CD4-positive, alpha-beta T cell treated with Interleukin-17A for 4 hours (primary cell): ENCODE data around the gene RNGTT.
"Not testable (repeated sequence)": the region's sequence is repeated elsewhere in the genome, so short reads cannot be mapped to it uniquely, and the experiment has no call there.

Experiments used
- DNase-seq: peaks from one replicate; pipeline ENCODE4 v3.0.0-alpha.2; 2020; ENCODE audit warnings: mixed read lengths

Gene RNGTT

DNA sequence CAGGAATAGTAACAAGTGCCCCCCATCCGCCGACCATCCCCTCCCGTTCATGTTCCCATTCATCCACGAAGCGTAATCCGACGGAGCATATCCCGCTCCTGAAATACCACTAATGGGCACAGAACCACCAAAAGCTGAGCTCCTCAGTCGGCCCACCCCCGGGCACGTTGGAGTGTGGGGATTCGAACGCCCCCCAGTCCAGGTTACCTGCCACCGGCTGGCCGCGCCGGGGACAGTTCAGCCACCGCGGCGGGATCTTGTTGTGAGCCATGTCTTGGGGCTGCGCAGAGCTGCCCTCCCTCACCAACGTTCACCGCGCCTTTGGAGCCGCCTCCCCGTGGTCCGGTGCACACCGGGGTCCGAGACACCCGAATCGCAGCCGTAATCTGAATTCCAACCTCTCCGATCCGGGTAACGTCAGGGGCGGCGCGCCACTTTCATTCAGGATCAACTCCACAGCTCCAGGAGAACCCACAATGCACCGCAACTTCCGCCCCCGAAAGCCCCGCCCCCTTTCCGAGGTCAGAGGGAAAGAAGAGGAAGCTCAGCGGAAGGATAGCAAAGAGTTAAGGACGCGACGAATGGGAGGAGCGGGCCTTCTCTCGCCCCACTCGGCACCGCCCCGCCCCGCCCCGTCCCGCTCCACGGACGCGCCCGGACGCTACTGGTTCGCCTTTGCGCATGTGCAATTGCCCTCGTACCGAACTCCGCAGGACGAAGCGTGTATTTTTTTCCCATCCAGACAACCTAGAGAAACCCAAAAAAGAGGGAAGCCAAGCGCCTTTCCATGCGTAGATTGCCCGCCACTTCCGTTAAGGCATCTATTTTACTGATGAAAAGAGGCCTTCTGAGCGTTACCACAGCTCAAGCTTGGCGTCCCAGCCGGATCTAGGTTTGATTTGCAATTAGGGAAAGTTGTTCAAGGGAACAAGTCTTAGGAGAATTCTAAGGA lies at the start of gene RNGTT:
Gene RNGTT, minus strand, starts transcription at position 480 of the 952 bp plus-strand sequence. Its CDS starts 209 bp downstream, at position 271.
- DNase-seq: peak; percentile 99

DNA sequence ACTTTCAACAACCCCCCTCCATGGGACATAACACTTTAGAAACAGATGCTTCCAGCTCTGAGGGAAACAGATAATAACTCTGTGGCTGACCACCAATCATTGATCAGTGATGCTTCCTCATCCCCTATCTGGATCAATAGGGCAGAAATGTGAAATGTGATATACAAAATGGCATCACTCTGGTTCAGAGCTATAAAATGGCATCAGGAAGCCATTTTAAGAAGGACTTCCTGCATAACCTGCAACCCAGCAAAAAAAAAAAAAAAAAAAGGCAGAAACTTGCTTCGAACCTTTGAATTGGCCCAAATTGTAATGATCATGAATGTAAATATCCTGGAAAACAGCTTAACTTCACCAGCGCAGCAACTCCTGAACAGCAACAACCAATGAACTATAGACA lies 48.0 kb upstream of the RNGTT start:
- DNase-seq: no peak

DNA sequence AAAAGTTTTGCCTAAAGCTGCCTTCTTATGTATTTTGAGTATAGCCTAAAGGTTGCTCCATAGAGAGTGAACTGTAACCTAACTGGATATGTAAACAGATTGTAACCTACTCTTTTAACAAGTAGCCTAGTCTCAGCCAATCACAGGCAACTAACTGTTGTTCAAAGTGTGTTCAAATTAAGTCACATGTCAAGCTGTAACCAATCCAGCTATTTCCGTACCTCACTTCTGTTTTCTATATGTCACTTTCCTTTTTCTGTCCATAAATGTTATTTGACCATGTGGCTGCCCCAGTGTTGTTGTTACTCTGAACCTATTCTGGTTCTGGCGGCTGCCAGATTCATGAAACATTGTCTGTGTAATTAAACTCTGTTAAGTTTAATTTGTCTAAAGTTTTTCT lies 47.4 kb upstream of the RNGTT start:
- no peak for DNase-seq

DNA sequence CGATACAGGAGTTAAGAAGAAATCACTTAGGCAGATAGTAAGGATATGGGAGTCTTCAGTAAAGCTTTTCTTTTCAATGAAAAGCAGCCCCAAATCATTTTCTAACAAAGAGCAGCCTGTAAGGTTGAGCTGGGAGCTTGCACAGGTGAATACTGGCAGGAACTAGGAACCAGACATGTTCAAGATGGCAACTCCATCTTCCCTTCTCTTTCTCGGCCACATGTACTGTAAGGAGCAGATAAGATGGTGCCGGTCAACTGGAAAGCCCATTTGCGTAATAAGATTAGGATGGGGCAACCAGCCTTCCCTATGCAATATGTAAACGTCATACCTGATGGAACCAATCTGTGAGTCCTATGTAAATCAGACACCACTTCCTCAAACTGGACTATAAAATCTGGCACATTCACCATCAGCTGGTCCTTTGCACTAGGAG lies 46.2 kb upstream of the RNGTT start:
- no peak for DNase-seq

DNA sequence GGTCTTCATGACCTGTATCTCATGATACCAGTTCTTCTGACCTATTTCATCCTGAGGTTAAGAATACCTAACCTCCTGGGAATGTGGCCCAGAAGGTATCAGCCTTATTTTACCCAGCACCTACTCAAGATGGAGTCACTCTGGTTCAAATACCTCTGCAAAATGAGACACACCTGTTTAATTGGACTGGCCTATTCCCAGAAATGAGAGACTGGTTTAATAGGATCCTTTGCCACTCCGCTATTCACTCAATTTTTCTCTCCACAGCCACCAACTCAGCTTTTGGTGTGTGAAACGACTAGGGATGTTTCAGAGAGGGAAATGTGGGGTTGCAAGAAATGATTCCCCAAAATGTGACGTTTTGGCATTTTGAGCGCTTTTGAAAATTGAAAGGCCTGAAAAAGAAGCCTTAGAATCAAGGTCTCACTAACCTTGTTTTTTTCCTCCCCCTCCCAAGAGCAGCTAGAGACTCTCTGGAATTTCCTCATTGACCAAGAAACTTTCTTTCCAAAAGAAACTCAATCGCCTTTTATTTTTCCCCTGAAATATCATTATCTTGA lies 45.5 kb upstream of the RNGTT start:
- no peak for DNase-seq

DNA sequence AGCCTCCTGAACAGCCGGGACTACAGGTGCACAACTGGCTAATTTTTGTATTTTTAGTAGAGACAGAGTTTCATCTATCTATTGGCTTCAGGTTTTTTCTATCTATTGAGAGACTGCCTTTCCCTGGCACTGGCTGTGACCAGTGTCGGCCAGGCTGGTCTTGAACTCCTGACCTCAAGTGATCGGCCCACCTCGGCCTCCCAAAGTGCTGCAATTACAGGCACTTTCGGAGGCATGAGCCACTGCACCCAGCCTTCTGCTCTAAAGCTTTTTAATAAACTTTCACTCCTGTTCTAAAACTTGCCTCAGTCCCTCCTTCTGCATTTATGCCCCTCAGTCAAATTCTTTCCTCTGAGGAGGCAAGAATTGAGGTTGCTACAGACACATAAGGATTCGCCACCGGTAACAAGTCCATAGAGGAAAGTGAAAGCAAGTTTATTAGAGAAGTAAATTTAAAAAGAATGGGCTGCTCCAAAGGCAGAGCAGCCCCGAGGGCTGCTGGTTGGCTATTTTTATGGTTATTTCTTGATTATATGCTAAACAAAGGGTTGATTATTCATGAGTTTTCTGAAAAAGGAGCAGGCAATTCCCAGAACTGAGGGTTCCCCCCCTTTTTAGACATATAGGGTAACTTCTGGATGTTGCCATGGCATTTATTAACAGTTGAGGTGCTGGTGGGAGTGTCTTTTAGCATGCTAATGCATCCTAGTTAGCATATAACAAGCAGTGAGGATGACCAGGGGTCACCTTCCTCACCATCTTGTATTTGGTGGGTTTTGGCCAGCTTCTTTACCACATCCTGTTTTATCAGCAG lies 44.8 kb upstream of the RNGTT start:
- no peak for DNase-seq

DNA sequence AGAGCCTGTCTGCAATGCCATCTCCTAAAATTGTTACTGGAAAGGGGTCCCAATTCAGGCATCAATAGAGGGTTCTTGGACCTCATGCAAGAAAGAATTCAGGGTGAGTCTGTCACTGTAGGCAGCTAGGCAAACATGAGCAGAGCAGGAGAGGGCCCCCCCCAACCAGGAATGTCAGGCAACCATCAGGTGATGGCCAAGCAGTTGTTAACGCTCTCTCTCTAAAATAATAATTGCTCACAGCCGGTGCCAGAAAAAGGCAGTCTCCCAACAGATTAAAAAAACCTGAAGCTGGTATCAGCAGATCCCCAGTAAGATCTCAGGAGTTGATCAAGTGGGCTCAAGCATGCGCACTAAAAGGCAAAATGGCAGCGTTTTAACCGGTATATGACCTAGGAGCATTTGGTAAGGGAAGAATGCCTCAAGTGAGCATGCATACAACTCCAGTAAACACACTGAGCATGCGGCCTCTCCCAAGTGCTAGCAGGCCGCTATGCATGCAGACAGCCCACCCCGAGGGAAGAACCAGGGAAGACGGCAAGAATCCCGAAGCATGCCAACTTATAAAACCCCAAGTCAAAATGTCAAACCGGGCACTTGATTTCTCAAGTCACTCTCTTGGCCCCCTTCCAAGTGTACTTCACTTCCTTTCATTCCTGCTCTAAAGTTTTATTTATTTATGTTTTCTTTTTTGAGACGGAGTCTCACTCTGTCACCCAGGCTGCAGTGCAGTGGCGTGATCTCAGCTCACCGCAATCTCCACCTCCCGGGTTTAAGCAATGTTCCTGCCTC lies 44.0 kb upstream of the RNGTT start:
- DNase-seq: no peak

DNA sequence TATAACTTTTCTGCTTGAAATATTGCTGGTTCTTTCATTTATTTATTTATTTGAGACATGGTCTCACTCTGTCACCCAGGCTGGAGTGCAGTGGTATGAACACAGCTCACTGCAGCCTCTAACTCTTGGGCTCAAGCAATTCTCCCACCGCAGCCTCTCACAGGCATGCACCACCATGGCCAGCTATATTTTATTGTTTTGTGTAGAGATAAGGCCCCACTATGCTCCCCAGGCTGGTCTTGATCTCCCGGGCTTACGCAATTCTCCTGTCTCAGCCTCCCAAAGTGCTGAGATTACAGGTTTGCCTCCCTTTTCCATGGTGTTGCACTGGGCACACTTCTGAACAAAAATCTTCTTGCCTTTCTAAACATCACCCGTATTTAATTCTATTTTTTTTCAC lies 39.1 kb upstream of the RNGTT start:
- DNase-seq: no peak

DNA sequence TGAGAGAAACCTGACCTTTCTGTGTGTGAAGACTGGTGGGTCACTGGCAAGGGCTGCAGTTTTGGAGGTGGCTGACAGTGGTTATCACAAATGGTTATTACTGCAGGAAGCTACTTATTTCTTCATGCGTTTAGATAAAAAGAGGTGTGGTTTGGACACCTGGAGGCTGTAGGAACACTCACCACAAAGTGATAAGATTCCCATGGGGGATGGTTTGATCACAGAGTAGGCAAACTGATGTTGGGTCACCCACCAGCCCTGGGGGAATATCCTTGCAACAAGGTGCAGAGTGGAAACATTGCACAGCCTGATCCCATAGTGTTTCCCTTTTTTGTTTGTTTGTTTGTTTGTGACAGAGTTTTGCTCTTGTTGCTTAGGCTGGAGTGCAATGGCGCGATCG lies 33.9 kb upstream of the RNGTT start:
- no peak for DNase-seq

DNA sequence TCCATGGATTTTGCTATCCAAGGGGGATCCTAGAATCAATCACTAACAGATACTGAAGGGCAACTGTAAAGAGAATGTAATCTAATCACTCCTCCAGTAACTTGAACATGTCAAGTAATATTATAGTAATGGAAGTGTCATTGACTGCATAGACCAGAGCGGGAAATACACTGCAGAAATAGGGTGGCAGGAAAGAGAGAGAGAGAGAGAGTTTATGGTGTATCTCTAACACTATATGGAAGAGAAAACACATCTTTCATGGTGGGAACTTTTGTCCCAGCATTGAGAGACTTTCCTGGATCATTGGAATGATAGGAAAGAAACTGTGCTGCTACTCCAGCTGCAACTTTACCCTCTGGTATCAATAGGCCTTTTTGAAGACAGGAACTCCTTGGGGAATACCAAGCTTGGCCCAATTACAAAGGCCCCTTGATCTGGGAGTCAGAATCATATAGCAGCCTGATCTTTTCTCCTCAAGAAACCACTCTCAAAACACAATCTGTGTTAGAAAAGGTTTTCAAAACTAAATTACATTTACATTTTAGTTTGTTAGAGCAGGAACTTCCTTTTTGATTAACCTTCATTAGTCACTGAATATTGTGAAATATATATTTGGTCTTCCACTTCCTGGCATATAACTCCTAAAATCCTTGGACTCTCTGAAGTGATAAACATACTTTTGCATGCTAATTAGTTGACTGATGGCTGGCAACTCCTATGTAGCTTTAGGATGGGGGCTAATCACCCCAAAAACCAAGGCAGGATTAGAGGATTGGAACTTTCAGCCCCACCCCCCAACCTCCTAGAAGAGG lies 29.5 kb upstream of the RNGTT start:
- DNase-seq: no peak

DNA sequence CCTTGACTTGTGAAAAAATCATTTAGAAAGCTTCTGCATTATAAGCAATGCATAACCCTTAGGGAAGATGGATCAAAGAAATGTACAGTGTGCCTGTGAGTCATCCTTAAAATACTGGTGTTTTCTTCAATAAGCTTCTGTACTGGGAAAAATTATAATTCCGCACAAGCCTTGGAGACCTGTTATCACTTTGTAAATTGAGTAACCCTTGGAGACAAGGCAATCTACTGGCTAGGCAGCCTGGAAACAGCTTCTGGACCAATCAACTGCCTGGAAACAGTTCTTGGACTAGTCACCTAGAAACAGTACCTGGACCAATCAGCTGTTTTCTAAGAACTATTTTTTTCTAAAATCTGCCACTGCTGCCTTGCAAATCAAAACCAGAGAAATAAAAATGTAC lies 25.8 kb upstream of the RNGTT start:
- no peak for DNase-seq

DNA sequence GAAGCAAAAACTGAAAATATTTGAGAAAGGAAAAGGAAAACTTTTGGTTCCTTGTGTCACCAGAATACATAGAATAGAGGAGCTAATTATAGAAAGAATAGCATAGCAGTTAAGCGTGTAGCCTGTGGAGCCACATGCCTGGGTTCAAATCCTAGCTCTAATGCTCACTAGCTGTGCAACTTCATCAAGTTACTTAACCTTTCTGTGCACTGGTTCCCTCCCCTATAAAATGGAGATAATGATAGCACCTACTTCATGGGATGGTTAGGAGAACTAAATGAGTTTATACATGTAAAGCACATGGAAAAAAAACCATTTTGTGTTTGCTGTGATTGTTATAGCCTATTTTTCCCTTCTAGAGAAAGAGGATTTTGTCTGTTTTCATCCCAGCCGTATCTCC lies 24.5 kb upstream of the RNGTT start:
- no peak for DNase-seq

DNA sequence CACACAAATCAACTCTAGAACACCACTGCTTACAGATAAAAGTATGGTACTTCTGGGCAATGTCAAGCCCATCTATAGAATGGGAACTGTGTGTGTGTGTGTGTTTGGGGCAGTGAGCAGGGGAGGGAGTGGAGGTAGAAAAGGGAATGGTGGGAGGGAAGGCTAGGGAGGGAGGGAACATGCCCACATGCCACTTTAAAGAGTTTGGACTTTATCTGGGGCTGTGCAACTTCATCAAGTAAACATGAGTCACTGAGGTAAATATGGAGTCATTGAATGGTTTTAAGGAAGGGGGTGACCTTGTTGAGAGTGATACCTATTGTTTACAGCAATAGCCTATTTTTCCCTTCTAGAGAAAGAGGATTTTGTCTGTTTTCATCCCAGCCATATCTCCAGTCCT lies 22.5 kb upstream of the RNGTT start:
- no peak for DNase-seq

DNA sequence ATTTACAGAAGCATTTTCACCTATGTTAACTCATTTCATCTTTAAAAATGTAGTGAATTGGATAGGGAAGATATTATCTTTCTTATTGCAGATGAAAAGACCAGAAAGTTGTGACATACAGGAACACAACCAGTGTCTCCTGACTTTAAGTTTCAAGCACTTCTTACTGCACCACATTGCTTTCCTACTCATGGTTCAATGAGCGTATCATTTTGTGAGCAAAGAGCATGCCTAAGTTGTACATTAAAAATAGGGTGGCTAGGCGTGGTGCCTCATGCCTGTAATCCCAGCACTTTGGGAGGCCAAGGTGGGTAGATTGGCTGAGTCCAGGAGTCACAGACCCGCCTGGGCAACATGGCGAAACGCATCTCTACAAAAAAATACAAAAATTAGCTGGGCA lies 21.2 kb upstream of the RNGTT start:
- DNase-seq: no peak

DNA sequence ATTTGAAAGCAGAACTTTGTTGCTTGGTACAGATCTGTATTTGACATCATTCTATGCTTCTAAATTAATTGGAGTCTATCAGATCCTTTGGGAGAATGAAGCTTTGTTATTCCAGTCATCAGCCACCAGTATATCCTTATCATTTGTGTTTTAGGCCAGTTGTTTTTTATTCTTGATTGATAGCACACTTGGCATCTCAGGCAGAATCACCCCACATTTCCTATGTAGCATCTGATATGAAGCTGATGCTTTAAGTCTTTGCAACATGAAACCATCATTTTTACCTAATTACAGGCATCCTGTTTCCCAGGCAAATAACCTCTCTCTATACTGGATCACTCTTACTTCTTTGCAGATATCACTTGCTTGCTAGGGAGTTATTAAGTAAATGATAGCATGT lies 20.7 kb upstream of the RNGTT start:
- DNase-seq: no peak

DNA sequence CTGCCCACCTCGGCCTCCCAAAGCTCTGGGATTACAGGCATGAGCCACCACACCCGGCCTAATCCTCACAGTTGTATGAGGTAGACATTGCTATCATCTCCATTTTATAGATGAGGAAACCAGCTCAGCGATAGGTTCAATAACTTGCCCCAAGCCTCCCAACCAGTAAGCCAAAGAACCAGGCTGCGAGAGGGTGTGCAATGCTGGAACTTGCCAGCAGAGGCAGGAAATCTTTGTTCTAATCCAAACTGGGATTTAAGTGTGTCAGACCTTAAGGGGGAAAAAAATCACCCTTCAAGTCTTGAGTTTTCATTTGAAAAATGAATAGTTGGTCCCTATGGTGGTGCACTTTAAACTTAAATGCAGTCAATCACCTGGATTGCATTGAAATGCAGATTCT lies 20.1 kb upstream of the RNGTT start:
- DNase-seq: no peak

DNA sequence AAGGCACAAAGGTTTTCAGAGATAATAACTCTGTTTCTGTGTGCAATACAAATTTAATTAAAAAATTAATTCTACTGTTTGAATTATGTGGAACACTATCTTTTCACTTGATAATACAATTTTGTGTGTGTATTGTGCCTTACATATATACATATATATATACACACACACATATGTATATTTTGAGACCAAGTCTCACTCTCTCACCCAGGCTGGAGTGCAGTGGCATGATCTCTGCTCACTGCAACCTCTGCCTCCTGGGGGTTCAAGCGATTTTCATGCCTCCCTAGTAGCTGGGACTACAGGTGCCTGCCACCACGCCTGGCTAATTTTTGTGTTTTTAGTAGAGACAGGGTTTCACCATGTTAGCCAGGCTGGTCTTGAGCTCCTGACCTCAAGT lies 19.7 kb upstream of the RNGTT start:
- not testable (repeated sequence) for DNase-seq

DNA sequence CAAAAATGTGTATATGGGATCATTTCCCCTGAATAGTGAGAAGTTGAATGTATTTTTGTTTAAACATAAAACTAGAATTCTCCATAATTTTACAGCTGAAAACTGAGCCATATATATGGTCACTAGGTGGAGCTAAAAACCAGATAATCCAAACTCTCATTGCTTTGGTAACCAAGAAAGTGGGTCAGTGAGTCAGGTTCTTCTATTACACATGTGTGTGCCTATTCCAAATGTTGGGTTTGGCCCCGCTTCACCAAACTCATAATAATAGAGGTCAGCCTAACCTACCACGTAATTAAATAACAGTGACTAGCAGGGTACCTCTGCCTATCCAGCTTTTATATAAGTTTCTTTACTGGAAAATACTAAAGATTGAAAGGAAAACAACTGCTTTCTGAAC lies 19.3 kb upstream of the RNGTT start:
- DNase-seq: peak; percentile 30

DNA sequence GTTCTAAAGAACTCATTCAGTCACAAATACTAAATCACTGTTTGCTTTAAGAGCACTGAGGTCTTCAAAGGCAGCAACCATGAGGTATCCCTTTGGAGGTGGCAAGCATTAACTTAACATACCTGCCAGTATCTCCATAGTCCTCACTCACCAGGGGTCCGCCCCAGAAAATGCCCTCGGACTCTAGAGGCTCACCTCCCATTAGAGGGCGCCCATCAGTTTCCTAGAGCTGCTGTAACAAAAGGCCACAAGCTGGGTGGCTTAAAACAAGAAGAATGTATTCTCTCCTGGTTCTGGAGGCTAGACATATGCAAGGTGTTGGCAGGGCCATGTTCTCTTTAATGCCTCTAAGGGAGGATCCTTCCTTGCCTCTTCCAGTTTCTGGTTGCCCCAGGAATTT lies 12.0 kb upstream of the RNGTT start:
- DNase-seq: no peak

DNA sequence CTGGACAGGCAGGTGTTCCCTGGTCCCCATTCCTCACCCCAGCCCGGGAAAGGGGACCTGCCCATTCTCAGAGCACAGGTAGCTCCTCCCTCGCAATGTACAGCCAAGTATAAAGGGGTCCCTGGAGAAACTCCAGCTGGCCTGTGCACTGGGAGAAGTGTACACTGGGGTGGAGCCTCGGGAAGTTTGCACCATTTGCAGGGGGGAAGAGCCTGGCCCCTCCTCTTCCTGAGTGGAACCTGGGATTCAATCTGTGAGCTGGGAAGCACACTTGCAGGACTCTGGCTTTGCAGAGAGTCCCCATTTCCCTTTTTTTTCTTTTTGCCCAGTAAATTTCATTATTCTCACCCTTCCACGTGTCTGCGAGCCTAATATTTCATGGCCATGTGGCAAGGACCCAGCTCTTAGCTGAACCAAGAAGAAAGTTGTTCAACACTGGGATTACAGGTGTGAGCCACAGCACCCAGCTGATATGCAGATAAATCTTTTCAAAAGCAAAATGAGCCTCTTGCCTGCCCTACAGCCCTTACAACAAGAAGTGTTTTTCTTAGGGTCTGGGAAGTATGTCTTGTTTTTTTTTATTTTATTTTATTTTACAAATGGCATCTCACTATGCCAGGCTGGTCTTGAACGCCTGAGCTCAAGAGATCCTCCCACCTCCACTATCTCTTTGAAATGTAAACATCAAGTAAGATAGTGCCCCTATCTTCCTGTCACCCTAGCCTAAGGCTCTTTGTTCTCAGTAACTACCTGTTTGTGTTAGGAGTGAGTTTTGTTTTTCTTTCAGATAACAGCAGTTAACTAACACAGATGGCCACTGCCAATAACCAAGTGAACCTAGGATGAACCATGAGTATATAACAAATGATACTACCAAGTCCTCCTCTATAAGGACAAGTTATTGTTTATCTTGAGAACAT lies 9.3 kb upstream of the RNGTT start:
- no peak for DNase-seq

DNA sequence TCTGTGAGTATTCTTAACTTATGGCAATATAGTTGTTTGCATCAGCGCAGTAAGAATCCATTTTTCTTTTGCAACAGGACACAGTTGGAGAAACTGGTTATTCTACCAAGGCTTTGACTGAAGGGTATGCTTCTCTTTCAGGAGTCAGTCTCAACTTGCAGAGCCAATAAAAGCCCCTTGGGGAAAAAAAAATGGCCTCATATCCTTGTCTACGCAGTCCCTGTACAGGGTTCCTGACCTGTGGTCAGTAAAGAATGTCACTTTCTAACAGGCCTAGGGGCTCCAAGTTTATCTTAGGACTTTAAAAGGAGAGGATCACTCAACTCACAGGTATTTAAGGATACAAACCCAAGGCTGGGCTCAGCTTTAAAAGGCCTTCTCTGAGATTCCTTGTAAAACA lies 6.9 kb upstream of the RNGTT start:
- no peak for DNase-seq
